HEK293 (cell line): Measurements from ENCODE around the gene PRSS56.

Experiments
- CTCF ChIP-seq: fragments of 450-650 bp; formaldehyde crosslinking; IDR thresholded peaks from 2 replicates; pipeline ENCODE4 v1.5.1; 2016; ENCODE audit warnings: missing biosample characterization, missing genetic modification characterization
- PRDM6 ChIP-seq: fragments of 450-650 bp; formaldehyde crosslinking; IDR thresholded peaks from 2 replicates; pipeline ENCODE4 v1.5.1; 2017; ENCODE audit warnings: missing biosample characterization, missing genetic modification characterization
- WT1 ChIP-seq: fragments of 450-650 bp; formaldehyde crosslinking; IDR thresholded peaks from 2 replicates; pipeline ENCODE4 v1.5.1; 2016; ENCODE audit warnings: missing biosample characterization, missing genetic modification characterization
- ZBTB11 ChIP-seq: fragments of 450-650 bp; formaldehyde crosslinking; conservative IDR thresholded peaks from 2 replicates; pipeline ENCODE4 v1.5.1; 2016; ENCODE audit warnings: low read depth, missing biosample characterization, missing genetic modification characterization
- ZBTB26 ChIP-seq: fragments of 450-650 bp; formaldehyde crosslinking; optimal IDR thresholded peaks from 2 replicates; pipeline ENCODE3; 2016; ENCODE audit warnings: missing biosample characterization, mild to moderate bottlenecking, missing genetic modification characterization
- ZIC2 ChIP-seq: fragments of 450-650 bp; formaldehyde crosslinking; IDR thresholded peaks from 2 replicates; pipeline ENCODE4 v1.5.1; 2016; ENCODE audit warnings: missing biosample characterization, missing genetic modification characterization
- ZNF274 ChIP-seq, 2 experiments: fragments of 200-500 bp in 1 of 2; fragments of 450-650 bp in 1 of 2; sonication (Bioruptor generic) in 1 of 2; formaldehyde crosslinking in 1 of 2; IDR thresholded peaks; 2 replicates each; pipeline versions ENCODE4 v1.5.1 to v1.6.1; 2014 to 2016; ENCODE audit warnings: borderline replicate concordance in 1 of 2, inconsistent platforms in 1 of 2, low read length in 1 of 2, missing biosample characterization in 1 of 2, missing genetic modification characterization in 1 of 2
- ZNF501 ChIP-seq: fragments of 450-650 bp; formaldehyde crosslinking; IDR thresholded peaks from 2 replicates; pipeline ENCODE4 v1.5.1; 2016; ENCODE audit warnings: missing biosample characterization, missing genetic modification characterization
- ZNF585B ChIP-seq: fragments of 450-650 bp; formaldehyde crosslinking; IDR thresholded peaks from 2 replicates; pipeline ENCODE4 v1.5.1; 2016; ENCODE audit warnings: missing biosample characterization, missing genetic modification characterization
- TF ChIP-seq, protein P1 (sequence below): fragments of 450-650 bp; formaldehyde crosslinking; IDR thresholded peaks from 2 replicates; pipeline ENCODE4 v1.5.1; 2016; ENCODE audit warnings: missing biosample characterization, missing genetic modification characterization, borderline replicate concordance

DNA sequence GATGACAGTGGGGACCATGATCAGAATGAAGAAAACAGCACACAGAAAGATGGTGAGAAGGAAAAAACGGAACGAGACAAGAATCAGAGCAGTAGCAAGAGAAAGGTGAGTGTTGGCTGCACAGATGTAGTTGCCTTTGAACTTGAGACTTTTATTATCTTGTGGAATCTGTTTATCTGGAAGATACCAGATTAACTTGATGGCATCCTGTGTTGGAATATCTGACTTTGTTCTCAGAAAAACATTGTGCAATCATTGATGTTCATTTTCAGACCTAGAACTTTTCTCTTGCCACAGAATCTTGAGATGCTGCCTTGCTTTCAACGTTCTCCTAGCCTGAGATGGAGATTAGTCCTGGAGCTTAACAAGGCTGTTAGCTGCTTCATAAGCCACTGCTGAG, 36.2 kb downstream of the PRSS56 start:
- TF ChIP-seq ZNF501 (tag by site-specific recombination) (no peak), WT1 (tag by site-specific recombination) (no peak), ZBTB11 (tag by site-specific recombination) (no peak), CTCF (tag by site-specific recombination) (no peak), ZIC2 (tag by site-specific recombination) (no peak), ZBTB26 (tag by site-specific recombination) (no peak), ZNF274 (IDR thresholded peaks at IDR 0.05; ENCODE audit: low read length) (no peak), ZNF274 (tag by site-specific recombination; IDR thresholded peaks at IDR 0.05; ENCODE audit: borderline replicate concordance) (no peak), ZNF585B (tag by site-specific recombination) (no peak), PRDM6 (tag by site-specific recombination) (no peak)
- TF ChIP-seq, protein P1, sequence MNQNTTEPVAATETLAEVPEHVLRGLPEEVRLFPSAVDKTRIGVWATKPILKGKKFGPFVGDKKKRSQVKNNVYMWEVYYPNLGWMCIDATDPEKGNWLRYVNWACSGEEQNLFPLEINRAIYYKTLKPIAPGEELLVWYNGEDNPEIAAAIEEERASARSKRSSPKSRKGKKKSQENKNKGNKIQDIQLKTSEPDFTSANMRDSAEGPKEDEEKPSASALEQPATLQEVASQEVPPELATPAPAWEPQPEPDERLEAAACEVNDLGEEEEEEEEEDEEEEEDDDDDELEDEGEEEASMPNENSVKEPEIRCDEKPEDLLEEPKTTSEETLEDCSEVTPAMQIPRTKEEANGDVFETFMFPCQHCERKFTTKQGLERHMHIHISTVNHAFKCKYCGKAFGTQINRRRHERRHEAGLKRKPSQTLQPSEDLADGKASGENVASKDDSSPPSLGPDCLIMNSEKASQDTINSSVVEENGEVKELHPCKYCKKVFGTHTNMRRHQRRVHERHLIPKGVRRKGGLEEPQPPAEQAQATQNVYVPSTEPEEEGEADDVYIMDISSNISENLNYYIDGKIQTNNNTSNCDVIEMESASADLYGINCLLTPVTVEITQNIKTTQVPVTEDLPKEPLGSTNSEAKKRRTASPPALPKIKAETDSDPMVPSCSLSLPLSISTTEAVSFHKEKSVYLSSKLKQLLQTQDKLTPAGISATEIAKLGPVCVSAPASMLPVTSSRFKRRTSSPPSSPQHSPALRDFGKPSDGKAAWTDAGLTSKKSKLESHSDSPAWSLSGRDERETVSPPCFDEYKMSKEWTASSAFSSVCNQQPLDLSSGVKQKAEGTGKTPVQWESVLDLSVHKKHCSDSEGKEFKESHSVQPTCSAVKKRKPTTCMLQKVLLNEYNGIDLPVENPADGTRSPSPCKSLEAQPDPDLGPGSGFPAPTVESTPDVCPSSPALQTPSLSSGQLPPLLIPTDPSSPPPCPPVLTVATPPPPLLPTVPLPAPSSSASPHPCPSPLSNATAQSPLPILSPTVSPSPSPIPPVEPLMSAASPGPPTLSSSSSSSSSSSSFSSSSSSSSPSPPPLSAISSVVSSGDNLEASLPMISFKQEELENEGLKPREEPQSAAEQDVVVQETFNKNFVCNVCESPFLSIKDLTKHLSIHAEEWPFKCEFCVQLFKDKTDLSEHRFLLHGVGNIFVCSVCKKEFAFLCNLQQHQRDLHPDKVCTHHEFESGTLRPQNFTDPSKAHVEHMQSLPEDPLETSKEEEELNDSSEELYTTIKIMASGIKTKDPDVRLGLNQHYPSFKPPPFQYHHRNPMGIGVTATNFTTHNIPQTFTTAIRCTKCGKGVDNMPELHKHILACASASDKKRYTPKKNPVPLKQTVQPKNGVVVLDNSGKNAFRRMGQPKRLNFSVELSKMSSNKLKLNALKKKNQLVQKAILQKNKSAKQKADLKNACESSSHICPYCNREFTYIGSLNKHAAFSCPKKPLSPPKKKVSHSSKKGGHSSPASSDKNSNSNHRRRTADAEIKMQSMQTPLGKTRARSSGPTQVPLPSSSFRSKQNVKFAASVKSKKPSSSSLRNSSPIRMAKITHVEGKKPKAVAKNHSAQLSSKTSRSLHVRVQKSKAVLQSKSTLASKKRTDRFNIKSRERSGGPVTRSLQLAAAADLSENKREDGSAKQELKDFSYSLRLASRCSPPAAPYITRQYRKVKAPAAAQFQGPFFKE (tag by site-specific recombination), result no peak
